ENCODE data around the gene IL4I1.

Gene IL4I1

GRCh38 chr19:49849433-49850220 lies 47.1 kb downstream of the IL4I1 start:
- TF ChIP-seq, protein P1, sequence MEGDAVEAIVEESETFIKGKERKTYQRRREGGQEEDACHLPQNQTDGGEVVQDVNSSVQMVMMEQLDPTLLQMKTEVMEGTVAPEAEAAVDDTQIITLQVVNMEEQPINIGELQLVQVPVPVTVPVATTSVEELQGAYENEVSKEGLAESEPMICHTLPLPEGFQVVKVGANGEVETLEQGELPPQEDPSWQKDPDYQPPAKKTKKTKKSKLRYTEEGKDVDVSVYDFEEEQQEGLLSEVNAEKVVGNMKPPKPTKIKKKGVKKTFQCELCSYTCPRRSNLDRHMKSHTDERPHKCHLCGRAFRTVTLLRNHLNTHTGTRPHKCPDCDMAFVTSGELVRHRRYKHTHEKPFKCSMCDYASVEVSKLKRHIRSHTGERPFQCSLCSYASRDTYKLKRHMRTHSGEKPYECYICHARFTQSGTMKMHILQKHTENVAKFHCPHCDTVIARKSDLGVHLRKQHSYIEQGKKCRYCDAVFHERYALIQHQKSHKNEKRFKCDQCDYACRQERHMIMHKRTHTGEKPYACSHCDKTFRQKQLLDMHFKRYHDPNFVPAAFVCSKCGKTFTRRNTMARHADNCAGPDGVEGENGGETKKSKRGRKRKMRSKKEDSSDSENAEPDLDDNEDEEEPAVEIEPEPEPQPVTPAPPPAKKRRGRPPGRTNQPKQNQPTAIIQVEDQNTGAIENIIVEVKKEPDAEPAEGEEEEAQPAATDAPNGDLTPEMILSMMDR (IDR thresholded peaks at IDR 0.05; ENCODE audit: low read depth, low read length), result no peak
- no peak for DNase-seq (ENCODE audit: extremely low read depth, low read depth)

DNA sequence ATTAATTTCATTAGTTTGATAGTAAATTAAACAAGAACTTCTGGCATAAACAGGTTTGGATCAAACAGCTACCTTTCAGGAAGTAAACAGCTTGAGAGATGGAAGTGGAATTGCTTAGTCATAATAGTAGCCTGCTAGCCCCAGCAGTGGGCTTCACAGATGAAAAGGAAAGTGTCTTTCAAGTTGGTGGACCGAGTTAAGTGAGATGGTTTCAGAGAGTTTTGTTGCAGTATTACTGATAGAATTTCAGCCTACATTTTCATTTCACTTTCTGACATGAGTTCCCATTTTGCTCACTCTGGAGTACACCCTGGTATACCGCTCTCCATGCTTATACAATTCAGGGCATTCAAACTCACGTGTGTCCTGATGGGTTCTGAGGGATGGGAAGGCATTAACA lies 47.7 kb downstream of the IL4I1 start:
- no peak for DNase-seq (ENCODE audit: extremely low read depth, low read depth)
- TF ChIP-seq, protein P1 (IDR thresholded peaks at IDR 0.05; ENCODE audit: low read depth, low read length), result no peak

DNA sequence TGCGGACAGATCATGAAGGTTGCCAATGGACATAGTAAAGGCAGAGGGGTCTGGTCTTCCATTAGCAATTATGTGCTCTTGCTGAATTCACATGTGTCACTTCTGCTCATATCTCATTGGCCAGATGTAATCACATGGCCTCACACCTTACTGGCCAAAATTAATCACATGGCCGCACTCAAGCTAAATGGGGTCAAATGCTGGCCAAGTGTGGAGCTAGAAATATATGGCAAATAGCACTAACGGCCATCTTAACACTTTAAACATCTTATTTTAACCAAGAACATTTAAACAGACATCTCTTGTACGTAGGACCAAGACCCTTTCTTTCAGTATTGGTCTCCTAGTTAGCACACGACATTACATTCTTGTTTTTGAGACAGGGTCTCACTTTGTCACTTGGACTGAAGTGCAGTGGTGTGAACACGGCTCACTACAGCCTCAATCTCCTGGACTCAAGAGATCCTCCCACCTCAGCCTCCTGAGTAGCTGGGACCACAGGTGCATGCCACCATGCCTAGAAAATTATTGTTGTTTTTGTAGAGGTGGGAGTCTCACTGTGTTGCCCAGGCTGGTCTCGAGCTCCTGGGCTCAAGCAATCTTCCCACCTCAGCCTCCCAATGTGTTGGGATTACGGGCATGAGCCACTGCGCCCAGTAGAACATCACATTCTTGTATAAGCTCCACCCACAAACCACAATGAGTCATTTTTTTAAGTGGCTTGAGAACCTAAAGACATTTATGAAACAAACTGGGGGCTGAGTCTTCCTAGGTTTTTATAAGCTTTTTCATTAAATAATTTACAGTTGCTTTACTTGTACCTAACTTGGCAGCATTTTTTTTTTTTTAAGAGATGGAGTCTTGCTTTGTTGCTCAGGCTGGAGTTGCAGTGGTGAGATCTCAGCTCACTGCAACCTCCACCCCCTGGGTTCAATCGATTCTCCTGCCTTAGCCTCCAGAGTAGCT lies 48.7 kb downstream of the IL4I1 start:
- DNase-seq (ENCODE audit: extremely low read depth, low read depth), result no peak

GRCh38 chr19:49846408-49846807 lies 50.3 kb downstream of the IL4I1 start:
- TF ChIP-seq, protein P1 (IDR thresholded peaks at IDR 0.05; ENCODE audit: low read depth, low read length), result no peak
- DNase-seq (ENCODE audit: extremely low read depth, low read depth), result no peak

More for the DNA sequence above, 48.7 kb downstream of the IL4I1 start:
- TF ChIP-seq, protein P1 (IDR thresholded peaks at IDR 0.05; ENCODE audit: low read depth, low read length), result no peak

DNA sequence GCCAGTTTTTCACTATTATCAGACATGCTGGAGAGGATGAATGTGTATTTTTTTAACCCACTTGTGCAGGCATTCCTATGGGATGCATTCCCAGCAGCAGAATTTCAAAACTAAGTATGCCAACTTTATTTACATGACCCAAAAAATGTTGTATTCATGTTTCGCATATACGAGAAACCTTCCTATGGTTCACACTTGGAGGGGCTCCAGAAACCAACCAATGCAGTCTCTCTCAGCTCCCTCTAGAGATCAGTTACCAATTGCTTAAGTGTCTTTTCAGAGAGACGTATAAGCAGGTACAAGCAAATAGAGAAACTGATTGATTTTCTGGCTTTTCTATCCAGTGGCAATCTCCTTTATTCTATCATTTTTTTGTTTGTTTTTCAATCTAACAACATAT lies 51.3 kb downstream of the IL4I1 start:
- TF ChIP-seq, protein P1 (IDR thresholded peaks at IDR 0.05; ENCODE audit: low read depth, low read length), result no peak
- no peak for DNase-seq (ENCODE audit: extremely low read depth, low read depth)

DNA sequence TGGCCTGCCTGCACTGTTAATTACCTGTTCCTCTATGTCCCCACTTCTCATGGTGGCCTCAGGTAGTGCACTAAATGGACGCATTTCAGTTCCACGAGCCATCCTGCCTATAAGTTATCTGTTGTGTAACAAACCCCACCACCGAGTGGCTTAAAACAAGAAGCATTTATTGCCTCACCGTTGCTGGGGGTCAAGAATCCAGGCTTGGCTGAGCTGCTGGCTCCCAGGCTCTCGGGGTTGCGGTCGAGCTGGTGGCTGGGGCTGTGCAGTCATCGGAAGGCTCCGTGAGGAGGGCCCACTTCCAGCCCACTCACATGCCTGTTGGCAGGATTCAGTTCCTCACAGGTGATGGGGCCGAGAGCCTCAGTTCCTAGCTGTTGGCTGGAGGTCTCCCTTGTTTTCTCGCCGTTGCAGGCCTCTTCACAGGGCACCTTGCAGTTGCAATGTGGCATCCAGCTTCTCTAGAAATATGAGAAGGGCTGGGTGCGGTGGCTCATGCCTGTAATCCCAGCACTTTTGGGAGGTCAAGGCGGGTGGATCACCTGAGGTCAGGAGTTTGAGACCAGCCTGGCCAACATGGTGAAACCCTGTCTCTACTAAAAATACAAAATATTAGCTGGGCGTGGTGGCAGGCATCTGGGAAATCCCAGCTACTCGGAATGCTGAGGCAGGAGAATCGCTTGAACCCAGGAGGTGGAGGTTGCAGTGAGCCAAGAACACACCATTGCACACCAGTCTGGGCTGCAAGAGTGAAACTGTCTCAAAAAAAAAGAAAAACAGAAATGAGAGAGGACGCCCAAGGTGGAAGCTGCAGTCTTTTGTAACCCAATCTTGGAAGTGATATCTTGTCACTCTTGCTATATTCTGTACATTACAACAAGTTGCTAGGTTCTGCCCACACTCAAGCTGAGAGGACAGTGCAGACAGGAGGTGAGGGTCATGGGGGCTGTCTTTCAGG lies 52.3 kb downstream of the IL4I1 start:
- TF ChIP-seq, protein P1 (IDR thresholded peaks at IDR 0.05; ENCODE audit: low read depth, low read length), result no peak
- DNase-seq (ENCODE audit: extremely low read depth, low read depth), result no peak
